Prostate gland (tissue), 2 donors: ENCODE measurements around the gene HHIPL1.

Source experiments
- POLR2AphosphoS5 ChIP-seq: sonication (generic); formaldehyde crosslinking; IDR thresholded peaks from one replicate; pipeline ENCODE4 v1.6.1; 2017; ENCODE audit warnings: antibody characterized with exemption
- TF ChIP-seq, protein P1 (sequence below), 4 experiments: fragments of 200-600 bp in 2 of 4; fragments of 450-650 bp in 2 of 4; sonication (generic) in 2 of 4; IDR thresholded peaks; 1 replicate in 3 of 4; 2 replicates in 1 of 4; pipeline ENCODE4 v1.5.1; 2016 to 2019; ENCODE audit warnings: antibody characterized with exemption in 4 of 4, mild to moderate bottlenecking in 2 of 4, moderate library complexity in 2 of 4

- TF ChIP-seq, protein P1, sequence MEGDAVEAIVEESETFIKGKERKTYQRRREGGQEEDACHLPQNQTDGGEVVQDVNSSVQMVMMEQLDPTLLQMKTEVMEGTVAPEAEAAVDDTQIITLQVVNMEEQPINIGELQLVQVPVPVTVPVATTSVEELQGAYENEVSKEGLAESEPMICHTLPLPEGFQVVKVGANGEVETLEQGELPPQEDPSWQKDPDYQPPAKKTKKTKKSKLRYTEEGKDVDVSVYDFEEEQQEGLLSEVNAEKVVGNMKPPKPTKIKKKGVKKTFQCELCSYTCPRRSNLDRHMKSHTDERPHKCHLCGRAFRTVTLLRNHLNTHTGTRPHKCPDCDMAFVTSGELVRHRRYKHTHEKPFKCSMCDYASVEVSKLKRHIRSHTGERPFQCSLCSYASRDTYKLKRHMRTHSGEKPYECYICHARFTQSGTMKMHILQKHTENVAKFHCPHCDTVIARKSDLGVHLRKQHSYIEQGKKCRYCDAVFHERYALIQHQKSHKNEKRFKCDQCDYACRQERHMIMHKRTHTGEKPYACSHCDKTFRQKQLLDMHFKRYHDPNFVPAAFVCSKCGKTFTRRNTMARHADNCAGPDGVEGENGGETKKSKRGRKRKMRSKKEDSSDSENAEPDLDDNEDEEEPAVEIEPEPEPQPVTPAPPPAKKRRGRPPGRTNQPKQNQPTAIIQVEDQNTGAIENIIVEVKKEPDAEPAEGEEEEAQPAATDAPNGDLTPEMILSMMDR (IDR thresholded peaks at IDR 0.05) = no peak
- TF ChIP-seq POLR2AphosphoS5 = no peak
These were observed 13.4 kb downstream of the HHIPL1 start for GRCh38 chr14:99658218-99658845.
